ENCODE results near the gene MCTP1. TPM values are rescaled to one million over a fixed set of nuclear protein-coding genes. Genes with fewer than 3 reads are reported as not detected.

MCTP1 gene
- total RNA-seq, 1 experiment from 2014 or later = 2.5 TPM

GRCh38 chr5:95252801-95253200 is 32.1 kb downstream of the MCTP1 start:
- H3K9ac ChIP-seq (ENCODE audit: extremely low read depth, insufficient read length, low read length) = no peak overlapping the region
- no peak overlapping the region for H3K4ac ChIP-seq (ENCODE audit: low read depth, low read length)
- no peaks in the 10 kb centered on the region for H3K27me3 ChIP-seq (ENCODE audit: insufficient read depth, low read length)
- H4K5ac ChIP-seq (ENCODE audit: insufficient read length, low read depth, low read length) = no peak overlapping the region
- Mint-ChIP-seq H3K4me3 (no peak overlapping the region), H3K9me3 (no peaks in the 10 kb centered on the region; a peak in 1 of 5 replicates), H3K36me3 (ENCODE audit: insufficient read depth in 1 of 3, low read depth in 3 of 3) (no peaks in the 10 kb centered on the region), H3K27me3 (ENCODE audit: low read depth) (peaks cover 3% of the 10 kb centered on the region; the same call in 1 of the 2 replicates), H3K4me1 (no peaks in the 10 kb centered on the region), H3K27ac (no peak overlapping the region)
- no peak overlapping the region for H3K27ac ChIP-seq (ENCODE audit: insufficient read length, low read depth, low read length)
- DNase-seq = no peak
- TF ChIP-seq CTCF (conservative IDR thresholded peaks at IDR 0.05) = no peak
- H3K23ac ChIP-seq (ENCODE audit: insufficient read length, low read depth, low read length) = no peak overlapping the region
- no peaks in the 10 kb centered on the region for H3K4me1 ChIP-seq (ENCODE audit: insufficient read depth, low read length)
- H2BK120ac ChIP-seq (ENCODE audit: low read depth, low read length, poor library complexity, severe bottlenecking) = no peak overlapping the region
- no peaks in the 10 kb centered on the region for H3K9me3 ChIP-seq (ENCODE audit: control insufficient read depth, low read depth, low read length)
- H2BK5ac ChIP-seq (ENCODE audit: insufficient read length, low read length) = no peak overlapping the region
- H3T11ph ChIP-seq (ENCODE audit: low read length) = no peak overlapping the region
- no peak overlapping the region for H2BK20ac ChIP-seq (ENCODE audit: low read depth, low read length, poor library complexity, severe bottlenecking)
- no peak overlapping the region for H2BK12ac ChIP-seq (ENCODE audit: insufficient read length, low read depth, low read length)
- no peaks in the 10 kb centered on the region for H3K79me2 ChIP-seq (ENCODE audit: insufficient read depth, low read length)
- no peaks in the 10 kb centered on the region for H3K79me1 ChIP-seq (ENCODE audit: insufficient read depth, low read depth, low read length, poor library complexity, severe bottlenecking)
- H2AFZ ChIP-seq (ENCODE audit: low read length) = no peak overlapping the region
- H4K8ac ChIP-seq (replicated peaks; ENCODE audit: insufficient read length, low read depth, low read length) = no peak overlapping the region
- H3K4me2 ChIP-seq (ENCODE audit: insufficient read depth, insufficient read length, low read length) = no peak overlapping the region
- H3K23me2 ChIP-seq (ENCODE audit: insufficient read length, low read depth, low read length, poor library complexity, severe bottlenecking) = no peaks in the 10 kb centered on the region
- no peak overlapping the region for H4K91ac ChIP-seq (ENCODE audit: insufficient read length, low read depth, low read length)
- no peak overlapping the region for H3K14ac ChIP-seq (ENCODE audit: insufficient read depth, low read length)
- no peaks in the 10 kb centered on the region for H4K20me1 ChIP-seq (ENCODE audit: control insufficient read depth, insufficient read depth, insufficient read length)
- no peak overlapping the region for H3K18ac ChIP-seq (ENCODE audit: insufficient read length, low read depth, low read length)
- no peak overlapping the region for H2AK5ac ChIP-seq (ENCODE audit: insufficient read length, low read length)
- H2BK15ac ChIP-seq (ENCODE audit: low read depth, low read length) = no peak overlapping the region
- H3K56ac ChIP-seq (ENCODE audit: insufficient read length, low read depth, low read length) = no peak overlapping the region

All from H9 (cell line).